GM12878 (cell line): ENCODE results near the gene MAFF. TPM values are rescaled to one million over a fixed set of nuclear protein-coding genes. Genes with fewer than 3 reads are reported as not detected.

Experiments
- ATAC-seq: fragments of 200-7000 bp; cut with Tn5 transposase; 3 replicates; pipeline ENCODE4 v1.9.1; 2020; ENCODE audit warnings: mild to moderate bottlenecking, moderate library complexity
- BruUV-seq: library from RNA; stranded (reverse); fragments of 400-500 nt; replicated peaks from 2 replicates; lab custom pipeline; 2021; lab: Mats Ljungman, UMichigan
- CTCF ChIA-PET: fragments of 300-600 bp; sonication (Branson Sonifier 250); formaldehyde crosslinking; extraction: SDS; loops from one replicate; lab custom pipeline; 2021; ENCODE audit warnings: inconsistent platforms; lab: Yijun Ruan, JAX
- POLR2A ChIA-PET: fragments of 350-600 bp; formaldehyde crosslinking; extraction: SDS; loops from one replicate; lab custom pipeline; 2021; ENCODE audit warnings: inconsistent platforms; lab: Charles Lee
- RAD21 ChIA-PET: fragments of 300-600 bp; sonication (Branson Sonifier 250); formaldehyde crosslinking; loops from one replicate; lab custom pipeline; 2023; ENCODE audit warnings: antibody characterized with exemption; ENCODE audit not compliant: unreplicated experiment; lab: Charles Lee
- SMC1A ChIA-PET: fragments of 300-600 bp; sonication (Branson Sonifier 250); formaldehyde crosslinking; loops from one replicate; lab custom pipeline; 2023; ENCODE audit not compliant: unreplicated experiment, uncharacterized antibody; lab: Charles Lee
- DNase-seq: peaks from one replicate; pipeline ENCODE4 v3.0.0-alpha.2; 2011; ENCODE audit warnings: low read depth, low spot score
- FAIRE-seq: peaks from 3 replicates; lab custom pipeline; 2011; peaks lifted over from hg19 to GRCh38; lab: Jason Lieb, UNC
- H2AFZ ChIP-seq: 2 replicates; pipeline ENCODE4 v1.6.0; 2011; ENCODE audit warnings: low read depth, low read length, control low read depth; ENCODE audit not compliant: control insufficient read depth
- H3K27ac ChIP-seq: 2 replicates; pipeline ENCODE4 v1.5.1; 2011; ENCODE audit warnings: control low read depth; ENCODE audit not compliant: control insufficient read depth, insufficient read depth
- H3K27me3 ChIP-seq, 2 experiments: replicated peaks in 1 of 2; 2 replicates each; pipeline versions ENCODE4 v1.6.0 to v1.6.1; 2011; ENCODE audit warnings: low read length in 1 of 2; ENCODE audit not compliant: control insufficient read depth in 2 of 2, insufficient read depth in 2 of 2
- H3K36me3 ChIP-seq, 2 experiments: 2 replicates each; pipeline ENCODE4 v1.5.1; 2011; ENCODE audit warnings: low read length in 1 of 2; ENCODE audit not compliant: control insufficient read depth in 2 of 2, insufficient read depth in 2 of 2
- H3K4me1 ChIP-seq: 2 replicates; pipeline ENCODE4 v1.6.1; 2011; ENCODE audit warnings: mild to moderate bottlenecking, low read length, moderate library complexity, mixed read lengths; ENCODE audit not compliant: control insufficient read depth, insufficient read depth
- H3K4me2 ChIP-seq: 2 replicates; pipeline ENCODE4 v1.6.0; 2011; ENCODE audit warnings: control low read depth; ENCODE audit not compliant: control insufficient read depth, insufficient read depth
- H3K4me3 ChIP-seq: fragments of 200-600 bp; sonication (generic); 2 replicates; pipeline ENCODE4 v1.5.1; 2016
- H3K79me2 ChIP-seq: 2 replicates; pipeline ENCODE4 v1.6.0; 2011; ENCODE audit warnings: low read length; ENCODE audit not compliant: control insufficient read depth, insufficient read depth
- H3K9ac ChIP-seq: 2 replicates; pipeline ENCODE4 v1.8.0; 2011; ENCODE audit warnings: low read length, control low read depth, mixed read lengths; ENCODE audit not compliant: control insufficient read depth, insufficient read depth
- H3K9me3 ChIP-seq: replicated peaks from 3 replicates; pipeline ENCODE4 v1.5.1; 2011; ENCODE audit warnings: mild to moderate bottlenecking, low read length; ENCODE audit not compliant: control insufficient read depth, insufficient read depth
- H4K20me1 ChIP-seq: 2 replicates; pipeline ENCODE4 v1.6.0; 2011; ENCODE audit not compliant: control insufficient read depth, insufficient read depth
- ASH2L ChIP-seq: fragments of 300-600, 200-600 bp; sonication (generic); IDR thresholded peaks from 2 replicates; pipeline ENCODE4 v1.6.1; 2017; ENCODE audit warnings: low read depth, mild to moderate bottlenecking, borderline replicate concordance
- BCL11A ChIP-seq: IDR thresholded peaks from 2 replicates; pipeline ENCODE4 v1.6.1; 2011; ENCODE audit warnings: low read depth, low read length
- BCLAF1 ChIP-seq: fragments of 450-650 bp; IDR thresholded peaks from 2 replicates; pipeline ENCODE4 v1.6.1; 2017; ENCODE audit warnings: antibody characterized with exemption, mild to moderate bottlenecking, moderate library complexity
- BMI1 ChIP-seq: fragments of 450-650 bp; IDR thresholded peaks from 2 replicates; pipeline ENCODE4 v1.6.1; 2016; ENCODE audit warnings: mild to moderate bottlenecking, moderate library complexity, borderline replicate concordance
- CBX5 ChIP-seq: sonication (generic); IDR thresholded peaks from 2 replicates; pipeline ENCODE4 v1.6.1; 2016; ENCODE audit warnings: low read depth, moderate library complexity, mild to moderate bottlenecking, inconsistent platforms
- CREM ChIP-seq: IDR thresholded peaks from 2 replicates; pipeline ENCODE4 v1.6.1; 2014; ENCODE audit warnings: antibody characterized with exemption, low read depth
- MEF2B ChIP-seq: fragments of 450-650 bp; IDR thresholded peaks from 2 replicates; pipeline ENCODE4 v1.6.1; 2018; ENCODE audit warnings: mild to moderate bottlenecking, moderate library complexity; ENCODE audit not compliant: partially characterized antibody, poor library complexity, severe bottlenecking
- NFIC ChIP-seq: IDR thresholded peaks from 2 replicates; pipeline ENCODE4 v1.6.1; 2012; ENCODE audit warnings: low read depth, mild to moderate bottlenecking, inconsistent platforms, low read length, moderate library complexity
- NKRF ChIP-seq: fragments of 450-650 bp; conservative IDR thresholded peaks from 2 replicates; pipeline ENCODE4 v1.6.1; 2017; ENCODE audit warnings: mild to moderate bottlenecking, moderate library complexity
- RB1 ChIP-seq: fragments of 450-650 bp; formaldehyde crosslinking; IDR thresholded peaks from 2 replicates; pipeline ENCODE4 v1.6.1; 2017; ENCODE audit warnings: mild to moderate bottlenecking, borderline replicate concordance
- RBBP5 ChIP-seq: fragments of 200-600 bp; sonication (generic); conservative IDR thresholded peaks from 2 replicates; pipeline ENCODE4 v1.6.1; 2016
- RELA ChIP-seq: fragments of 450-650 bp; IDR thresholded peaks from 2 replicates; pipeline ENCODE4 v1.8.0; 2014; ENCODE audit warnings: borderline replicate concordance; ENCODE audit not compliant: partially characterized antibody
- TAF1 ChIP-seq: IDR thresholded peaks from 2 replicates; pipeline ENCODE4 v1.6.1; 2011; ENCODE audit warnings: mild to moderate bottlenecking, low read depth, low read length, borderline replicate concordance
- ZSCAN29 ChIP-seq: fragments of 450-650 bp; IDR thresholded peaks from 2 replicates; pipeline ENCODE4 v1.6.1; 2017; ENCODE audit warnings: mild to moderate bottlenecking, moderate library complexity
- WGBS: methylation state at CpG from one replicate; pipeline ENCODE4 v1.1.6; 2016; ENCODE audit warnings: low lambda C conversion rate; ENCODE audit not compliant: insufficient replicate concordance, insufficient coverage; ENCODE audit errors: missing lambda C conversion rate; 5-methylcytosine and 5-hydroxymethylcytosine counted together
- in situ Hi-C: fragments of 300-500 bp; cut with MboI; formaldehyde crosslinking; loops from 9 replicates; pipeline ENCODE4 v1.14.3; 2018; ENCODE audit warnings: mixed read lengths
- intact Hi-C: fragments of 100-400 bp; cut with micrococcal nuclease; formaldehyde crosslinking; loops from one replicate; pipeline ENCODE4 v1.14.2; 2022; ENCODE audit not compliant: unreplicated experiment
- polyA plus RNA-seq, 11 experiments: library from polyadenylated mRNA; depleted of rRNA in 4 of 11; unstranded in 6 of 11; stranded (reverse) in 5 of 11; fragments of >200 nt; fragmentation: Nextera tagmentation in 4 of 11; fragmentation: Illumina TruSeq in 1 of 11; extraction: Ambion mirVana in 4 of 11; extraction: Trizol in 1 of 11; gene quantifications; 1 replicate in 1 of 11; 2 replicates in 10 of 11; pipeline versions ENCODE4 v1.2.1 to v1.2.3, GENCODE V29; 2011 to 2016; ENCODE audit warnings: inconsistent platforms in 2 of 11, missing spikeins in 2 of 11, low read depth in 1 of 11
- total RNA-seq, 4 experiments: library from RNA; depleted of rRNA in 3 of 4; stranded (reverse); fragments of >200 nt in 3 of 4; fragmentation: Illumina TruSeq in 1 of 4; extraction: Trizol in 1 of 4; gene quantifications; 2 replicates each; pipeline versions ENCODE4 v1.2.1 to v1.2.3, GENCODE V29; 2013 to 2021
- TF ChIP-seq, protein P1 (sequence below): IDR thresholded peaks from 2 replicates; pipeline ENCODE4 v1.6.1; 2011; ENCODE audit warnings: low read depth, mild to moderate bottlenecking, low read length, moderate library complexity, borderline replicate concordance; ENCODE audit errors: extremely low read depth
- TF ChIP-seq, protein P2 (sequence below): fragments of 150-350 bp; IDR thresholded peaks from 2 replicates; pipeline ENCODE4 v1.6.1; 2016; ENCODE audit warnings: low read depth, low read length

Gene MAFF
- total and polyA plus RNA-seq, 10 of the 15 experiments (the other 5 are each of a cell fraction or from before 2014, with no cell fraction given), result 0.22 to 2.3 (median 0.81) TPM; not detected in 1

- POLR2A ChIA-PET, result interaction anchor here (2.1 to 5.4 kb wide), 2 partner anchors 10 to 25 kb away, joined by 10 to 69 read pairs; partner anchors contain the start of gene PLA2G6
- in situ Hi-C loops, result no loop called here
- no peak for TF ChIP-seq RB1
- no peak for TF ChIP-seq TAF1
- TF ChIP-seq, protein P1, sequence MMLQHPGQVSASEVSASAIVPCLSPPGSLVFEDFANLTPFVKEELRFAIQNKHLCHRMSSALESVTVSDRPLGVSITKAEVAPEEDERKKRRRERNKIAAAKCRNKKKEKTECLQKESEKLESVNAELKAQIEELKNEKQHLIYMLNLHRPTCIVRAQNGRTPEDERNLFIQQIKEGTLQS, result no peak
- no peak for TF ChIP-seq ASH2L
- no peak for TF ChIP-seq BCL11A
- no peak for TF ChIP-seq RELA
- TF ChIP-seq NFIC, result no peak
- TF ChIP-seq CREM, result no peak
- TF ChIP-seq MEF2B, result no peak
- TF ChIP-seq, protein P2, sequence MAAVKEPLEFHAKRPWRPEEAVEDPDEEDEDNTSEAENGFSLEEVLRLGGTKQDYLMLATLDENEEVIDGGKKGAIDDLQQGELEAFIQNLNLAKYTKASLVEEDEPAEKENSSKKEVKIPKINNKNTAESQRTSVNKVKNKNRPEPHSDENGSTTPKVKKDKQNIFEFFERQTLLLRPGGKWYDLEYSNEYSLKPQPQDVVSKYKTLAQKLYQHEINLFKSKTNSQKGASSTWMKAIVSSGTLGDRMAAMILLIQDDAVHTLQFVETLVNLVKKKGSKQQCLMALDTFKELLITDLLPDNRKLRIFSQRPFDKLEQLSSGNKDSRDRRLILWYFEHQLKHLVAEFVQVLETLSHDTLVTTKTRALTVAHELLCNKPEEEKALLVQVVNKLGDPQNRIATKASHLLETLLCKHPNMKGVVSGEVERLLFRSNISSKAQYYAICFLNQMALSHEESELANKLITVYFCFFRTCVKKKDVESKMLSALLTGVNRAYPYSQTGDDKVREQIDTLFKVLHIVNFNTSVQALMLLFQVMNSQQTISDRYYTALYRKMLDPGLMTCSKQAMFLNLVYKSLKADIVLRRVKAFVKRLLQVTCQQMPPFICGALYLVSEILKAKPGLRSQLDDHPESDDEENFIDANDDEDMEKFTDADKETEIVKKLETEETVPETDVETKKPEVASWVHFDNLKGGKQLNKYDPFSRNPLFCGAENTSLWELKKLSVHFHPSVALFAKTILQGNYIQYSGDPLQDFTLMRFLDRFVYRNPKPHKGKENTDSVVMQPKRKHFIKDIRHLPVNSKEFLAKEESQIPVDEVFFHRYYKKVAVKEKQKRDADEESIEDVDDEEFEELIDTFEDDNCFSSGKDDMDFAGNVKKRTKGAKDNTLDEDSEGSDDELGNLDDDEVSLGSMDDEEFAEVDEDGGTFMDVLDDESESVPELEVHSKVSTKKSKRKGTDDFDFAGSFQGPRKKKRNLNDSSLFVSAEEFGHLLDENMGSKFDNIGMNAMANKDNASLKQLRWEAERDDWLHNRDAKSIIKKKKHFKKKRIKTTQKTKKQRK, result no peak
- TF ChIP-seq RBBP5, result no peak
- no peak for TF ChIP-seq ZSCAN29
- TF ChIP-seq BCLAF1, result no peak
- no peak for TF ChIP-seq BMI1
- TF ChIP-seq NKRF, result no peak
- TF ChIP-seq CBX5, result no peak
Measured at GRCh38 chr22:38204784-38205183, 3.0 kb downstream of the MAFF start.

More at GRCh38 chr22:38204784-38205183, 3.0 kb downstream of the MAFF start:
- peak; percentile 58 for DNase-seq
- intact Hi-C loops, result loop anchor here (2.0 to 5.0 kb wide), 3 partner anchors 56 to 193 kb away; partner anchors contain the start of gene PICK1
- Histone ChIP-seq H3K27me3 (no peaks in the 10 kb centered on the region), H4K20me1 (no peaks in the 10 kb centered on the region), H2AFZ (no peak overlapping the region), H3K4me1 (peaks cover 38% of the 10 kb centered on the region), H3K27ac (no peak overlapping the region), H3K36me3 (no peaks in the 10 kb centered on the region), H3K79me2 (peaks cover 2% of the 10 kb centered on the region), H3K4me3 (no peak overlapping the region), H3K4me2 (peak overlapping the region; percentile 99), H3K9me3 (no peaks in the 10 kb centered on the region), H3K9ac (0 out of 2 replicates have a peak overlapping the region, but pooled peaks have one; percentile 6)
- BruUV-seq, result no TSS peak
- peak; percentile 68 for ATAC-seq
- SMC1A ChIA-PET, result interaction anchor here (1.1 to 3.5 kb wide), 4 partner anchors 8 to 56 kb away, joined by 3 to 20 read pairs (median 4); no protein-coding TSS in a partner anchor
- peak; percentile 72 for FAIRE-seq
- WGBS, result 37% methylated on average over 7 of the region's 7 CpGs
- CTCF ChIA-PET, result interaction anchor here (0.8 to 3.9 kb wide), 7 partner anchors 10 to 153 kb away, joined by 3 to 23 read pairs (median 3); no protein-coding TSS in a partner anchor
- RAD21 ChIA-PET, result interaction anchor here (0.8 to 2.4 kb wide), 3 partner anchors 23 to 101 kb away, joined by 6 to 9 read pairs (median 7); partner anchors contain the start of gene PLA2G6
